Endothelial cell (in vitro differentiated cells): ENCODE measurements around the gene COL4A1. TPM values are rescaled to one million over a fixed set of nuclear protein-coding genes. Genes with fewer than 3 reads are reported as not detected.

Source experiments
- DNase-seq: peaks from one replicate; pipeline ENCODE4 v3.0.0; 2021; ENCODE audit warnings: low spot score
- H3K27ac Mint-ChIP-seq: one replicate; pipeline ENCODE4 v1.8.0; 2021; ENCODE audit warnings: mixed read lengths, inconsistent platforms; ENCODE audit not compliant: unreplicated experiment
- H3K27me3 Mint-ChIP-seq: one replicate; pipeline ENCODE4 v1.8.0; 2021; ENCODE audit warnings: mild to moderate bottlenecking, moderate library complexity, mixed read lengths, inconsistent platforms; ENCODE audit not compliant: unreplicated experiment
- H3K36me3 Mint-ChIP-seq: one replicate; pipeline ENCODE4 v1.8.0; 2021; ENCODE audit warnings: mild to moderate bottlenecking, low read depth, mixed read lengths, inconsistent platforms; ENCODE audit not compliant: unreplicated experiment
- H3K4me1 Mint-ChIP-seq: one replicate; pipeline ENCODE4 v1.8.0; 2021; ENCODE audit warnings: mild to moderate bottlenecking, mixed read lengths, inconsistent platforms; ENCODE audit not compliant: unreplicated experiment
- H3K4me3 Mint-ChIP-seq: one replicate; pipeline ENCODE4 v1.8.0; 2021; ENCODE audit warnings: mild to moderate bottlenecking, mixed read lengths, inconsistent platforms; ENCODE audit not compliant: unreplicated experiment
- H3K9me3 Mint-ChIP-seq: one replicate; pipeline ENCODE4 v1.8.0; 2021; ENCODE audit warnings: mixed read lengths, inconsistent platforms; ENCODE audit not compliant: unreplicated experiment
- CTCF ChIP-seq: fragments of 200-600 bp; sonication (generic); IDR thresholded peaks from one replicate; pipeline ENCODE4 v1.5.0; 2021; ENCODE audit warnings: antibody characterized with exemption; ENCODE audit not compliant: unreplicated experiment
- total RNA-seq: library from RNA; stranded (reverse); fragmentation: NEBNext Ultra II Directional; extraction: Animal tissue kit (Norgen Biotek cat#: 25700); gene quantifications from one replicate; pipeline ENCODE4 v1.2.1, GENCODE V29; 2021; ENCODE audit not compliant: unreplicated experiment

COL4A1 gene
- total RNA-seq, 1 donor from 2014 or later = 2,720 TPM

GRCh38 chr13:110330491-110331011 lies 23.6 kb upstream of the COL4A1 start:
- peaks cover 16% of the 10 kb centered on the region for H3K27me3 Mint-ChIP-seq
- H3K9me3 Mint-ChIP-seq = no peaks in the 10 kb centered on the region
- peaks cover 68% of the 10 kb centered on the region for H3K4me1 Mint-ChIP-seq
- H3K27ac Mint-ChIP-seq = peak overlapping the region; percentile 39
- no peak for TF ChIP-seq CTCF
- H3K36me3 Mint-ChIP-seq = peaks cover 72% of the 10 kb centered on the region
- no peak for DNase-seq
- peak overlapping the region; percentile 27 for H3K4me3 Mint-ChIP-seq

GRCh38 chr13:110329798-110330461 lies 23.0 kb upstream of the COL4A1 start:
- H3K27me3 Mint-ChIP-seq = peaks cover 16% of the 10 kb centered on the region
- peak overlapping the region; percentile 39 for H3K27ac Mint-ChIP-seq
- TF ChIP-seq CTCF = no peak
- H3K9me3 Mint-ChIP-seq = no peaks in the 10 kb centered on the region
- peaks cover 68% of the 10 kb centered on the region for H3K4me1 Mint-ChIP-seq
- DNase-seq = no peak
- peaks cover 72% of the 10 kb centered on the region for H3K36me3 Mint-ChIP-seq
- peak overlapping the region; percentile 27 for H3K4me3 Mint-ChIP-seq

GRCh38 chr13:110329258-110329657 lies 22.3 kb upstream of the COL4A1 start:
- TF ChIP-seq CTCF = no peak
- Mint-ChIP-seq H3K27me3 (peaks cover 16% of the 10 kb centered on the region), H3K4me3 (peak overlapping the region; percentile 22), H3K4me1 (peaks cover 68% of the 10 kb centered on the region), H3K27ac (peak overlapping the region; percentile 4), H3K36me3 (peaks cover 72% of the 10 kb centered on the region), H3K9me3 (no peaks in the 10 kb centered on the region)
- no peak for DNase-seq

GRCh38 chr13:110328573-110328972 lies 21.6 kb upstream of the COL4A1 start:
- Mint-ChIP-seq H3K36me3 (peaks cover 75% of the 10 kb centered on the region), H3K27me3 (peaks cover 17% of the 10 kb centered on the region), H3K9me3 (no peaks in the 10 kb centered on the region), H3K27ac (peak overlapping the region; percentile 58), H3K4me3 (peak overlapping the region; percentile 48), H3K4me1 (peaks cover 71% of the 10 kb centered on the region)
- TF ChIP-seq CTCF = no peak
- DNase-seq = no peak

- DNase-seq = no peak
- Mint-ChIP-seq H3K27ac (peak overlapping the region; percentile 95), H3K9me3 (no peaks in the 10 kb centered on the region), H3K4me3 (peak overlapping the region; percentile 86), H3K27me3 (peaks cover 25% of the 10 kb centered on the region), H3K4me1 (peaks cover 79% of the 10 kb centered on the region), H3K36me3 (peaks cover 77% of the 10 kb centered on the region)
- no peak for TF ChIP-seq CTCF
These were observed 20.2 kb upstream of the COL4A1 start for GRCh38 chr13:110327051-110327721.
